IMR-90 (cell line): ENCODE measurements around the gene HOXB2. TPM values are rescaled to one million over a fixed set of nuclear protein-coding genes. Genes with fewer than 3 reads are reported as not detected.

ENCODE experiments used
- ATAC-seq: fragments of 200-7000 bp; cut with Tn5 transposase; 2 replicates; pipeline ENCODE4 v1.9.1; 2020; ENCODE audit warnings: low read depth, mild to moderate bottlenecking, moderate library complexity
- Bru-seq: library from RNA; stranded (reverse); fragments of 400-500 nt; gene quantifications from one replicate; lab custom pipeline; 2021; lab: Mats Ljungman, UMichigan
- BruChase-seq, 2 experiments: library from RNA; stranded (reverse); fragments of 400-500 nt; gene quantifications; one replicate each; lab custom pipeline; 2021; lab: Mats Ljungman, UMichigan
- BruUV-seq: library from RNA; stranded (reverse); fragments of 400-500 nt; replicated peaks from 2 replicates; lab custom pipeline; 2021; lab: Mats Ljungman, UMichigan
- CTCF ChIA-PET: fragments of 300-600 bp; formaldehyde crosslinking; extraction: SDS; loops from one replicate; lab custom pipeline; 2021; ENCODE audit warnings: antibody characterized with exemption; lab: Yijun Ruan, JAX
- POLR2A ChIA-PET: fragments of 300-600 bp; sonication (Branson Sonifier 250); formaldehyde crosslinking; loops from one replicate; lab custom pipeline; 2022; ENCODE audit warnings: antibody characterized with exemption; ENCODE audit not compliant: unreplicated experiment; lab: Charles Lee
- DNase-seq: peaks from one replicate; pipeline ENCODE4 v3.0.0; 2013
- H2AFZ ChIP-seq: replicated peaks from 2 replicates; pipeline ENCODE3; 2013; ENCODE audit warnings: low read length, mild to moderate bottlenecking; ENCODE audit not compliant: poor library complexity
- H2AK5ac ChIP-seq: 2 replicates; pipeline ENCODE4 v1.6.1; 2013; ENCODE audit warnings: low read depth, low read length, inconsistent platforms
- H2AK9ac ChIP-seq: replicated peaks from 2 replicates; pipeline ENCODE3; 2013; ENCODE audit warnings: mild to moderate bottlenecking, low read depth, low read length, moderate library complexity; ENCODE audit not compliant: poor library complexity
- H2BK120ac ChIP-seq: 2 replicates; pipeline ENCODE4 v1.6.1; 2013; ENCODE audit warnings: low read depth, low read length, inconsistent platforms
- H2BK15ac ChIP-seq: 3 replicates; pipeline ENCODE4 v1.6.1; 2013; ENCODE audit warnings: low read depth, low read length, inconsistent platforms
- H2BK20ac ChIP-seq: 2 replicates; pipeline ENCODE4 v1.6.1; 2013; ENCODE audit warnings: low read depth, mild to moderate bottlenecking, inconsistent platforms, low read length, moderate library complexity
- H2BK5ac ChIP-seq: 2 replicates; pipeline ENCODE4 v1.6.1; 2013; ENCODE audit warnings: mild to moderate bottlenecking, low read depth, low read length, inconsistent platforms; ENCODE audit not compliant: poor library complexity, severe bottlenecking
- H3K14ac ChIP-seq: replicated peaks from 2 replicates; pipeline ENCODE4 v1.6.1; 2013; ENCODE audit warnings: low read depth, low read length, inconsistent platforms
- H3K18ac ChIP-seq: 2 replicates; pipeline ENCODE4 v1.6.1; 2013; ENCODE audit warnings: low read depth, low read length, control low read depth
- H3K23ac ChIP-seq: 2 replicates; pipeline ENCODE4 v1.6.1; 2013; ENCODE audit warnings: low read depth, low read length, inconsistent platforms
- H3K27ac ChIP-seq: 2 replicates; pipeline ENCODE4 v1.5.1; 2013; ENCODE audit warnings: mild to moderate bottlenecking, control low read depth, low read length; ENCODE audit not compliant: insufficient read depth
- H3K27me3 ChIP-seq: 2 replicates; pipeline ENCODE4 v1.6.1; 2013; ENCODE audit warnings: low read length; ENCODE audit not compliant: control insufficient read depth, insufficient read depth
- H3K36me3 ChIP-seq: 2 replicates; pipeline ENCODE4 v1.6.1; 2013; ENCODE audit warnings: low read length, mixed read lengths; ENCODE audit not compliant: control insufficient read depth, insufficient read depth
- H3K4ac ChIP-seq: 2 replicates; pipeline ENCODE4 v1.6.1; 2013; ENCODE audit warnings: low read depth, low read length, inconsistent platforms
- H3K4me1 ChIP-seq: 2 replicates; pipeline ENCODE4 v1.6.1; 2013; ENCODE audit warnings: low read length, mixed read lengths; ENCODE audit not compliant: control insufficient read depth, insufficient read depth
- H3K4me2 ChIP-seq: 2 replicates; pipeline ENCODE4 v1.6.1; 2013; ENCODE audit warnings: low read depth, mild to moderate bottlenecking, control low read depth, low read length, moderate library complexity
- H3K4me3 ChIP-seq: 2 replicates; pipeline ENCODE4 v1.5.1; 2013; ENCODE audit warnings: low read depth, mild to moderate bottlenecking, control low read depth, low read length, moderate library complexity; ENCODE audit not compliant: insufficient read depth
- H3K56ac ChIP-seq: 2 replicates; pipeline ENCODE4 v1.6.1; 2013; ENCODE audit warnings: low read length, inconsistent platforms; ENCODE audit not compliant: insufficient read depth; ENCODE audit errors: extremely low read depth
- H3K79me1 ChIP-seq, 2 experiments: 2 replicates each; pipeline ENCODE4 v1.6.1; 2013; ENCODE audit warnings: low read length in 2 of 2, inconsistent platforms in 1 of 2, low read depth in 1 of 2
- H3K9ac ChIP-seq: 2 replicates; pipeline ENCODE4 v1.6.1; 2013; ENCODE audit warnings: low read depth, low read length, control low read depth
- H3K9me1 ChIP-seq: 2 replicates; pipeline ENCODE4 v1.6.1; 2013; ENCODE audit warnings: low read length, inconsistent platforms; ENCODE audit not compliant: insufficient read depth
- H3K9me3 ChIP-seq: 2 replicates; pipeline ENCODE4 v1.6.1; 2013; ENCODE audit warnings: low read length; ENCODE audit not compliant: control insufficient read depth, insufficient read depth
- H4K20me1 ChIP-seq: 2 replicates; pipeline ENCODE4 v1.6.1; 2013; ENCODE audit warnings: low read length, inconsistent platforms; ENCODE audit not compliant: insufficient read depth
- H4K5ac ChIP-seq: 2 replicates; pipeline ENCODE4 v1.6.1; 2013; ENCODE audit warnings: mild to moderate bottlenecking, low read depth, low read length, control low read depth
- H4K8ac ChIP-seq, 2 experiments: 2 replicates each; pipeline ENCODE4 v1.6.1; 2013; ENCODE audit warnings: low read depth in 2 of 2, low read length in 2 of 2, control low read depth in 1 of 2, inconsistent platforms in 1 of 2
- H4K91ac ChIP-seq: 2 replicates; pipeline ENCODE4 v1.6.1; 2013; ENCODE audit warnings: low read depth, low read length, inconsistent platforms; ENCODE audit not compliant: insufficient read depth
- BHLHE40 ChIP-seq: fragments of 150-350 bp; IDR thresholded peaks from 2 replicates; pipeline ENCODE4 v1.6.1; 2016; ENCODE audit warnings: mild to moderate bottlenecking, low read depth, low read length
- POLR2A ChIP-seq: IDR thresholded peaks from 2 replicates; pipeline ENCODE4 v1.6.1; 2012; ENCODE audit warnings: mild to moderate bottlenecking, low read depth, low read length
- WGBS, 2 experiments: methylation state at CpG; one replicate each; pipeline versions ENCODE4 v1.1.5 to v1.1.7; 2013; ENCODE audit warnings: missing lambda C conversion rate in 2 of 2; ENCODE audit not compliant: insufficient read length in 1 of 2; ENCODE audit errors: extremely low coverage in 2 of 2; 5-methylcytosine and 5-hydroxymethylcytosine counted together
- dilution Hi-C: fragments of 300-500 bp; cut with HindIII; formaldehyde crosslinking; loops from one replicate; pipeline ENCODE4 v1.14.3; 2018; ENCODE audit warnings: low sequenced_read_pairs; ENCODE audit not compliant: unreplicated experiment
- in situ Hi-C: fragments of 300-500 bp; cut with MboI; formaldehyde crosslinking; loops from 3 replicates; pipeline ENCODE4 v1.14.3; 2019; ENCODE audit warnings: low sequenced_read_pairs, inconsistent platforms, mixed read lengths
- intact Hi-C: fragments of 100-400 bp; cut with micrococcal nuclease; formaldehyde crosslinking; loops from 2 replicates; pipeline ENCODE4 v1.10.0; 2022
- long read RNA-seq: library from polyadenylated mRNA; unstranded; transcript quantifications from one replicate; pipeline ENCODE4 v2.0.0, GENCODE V29; 2021; ENCODE audit not compliant: unreplicated experiment
- polyA plus RNA-seq, 3 experiments: library from polyadenylated mRNA; depleted of rRNA; stranded (reverse); fragments of >200 nt; gene quantifications; 2 replicates each; pipeline ENCODE4 v1.2.3, GENCODE V29; 2012; ENCODE audit warnings: low replicate concordance in 1 of 3
- total RNA-seq: library from RNA; depleted of rRNA; stranded (reverse); fragments of >200 nt; gene quantifications from 2 replicates; pipeline ENCODE4 v1.2.3, GENCODE V29; 2012; rRNA removed
- TF ChIP-seq, protein P1 (sequence below): fragments of 150-350 bp; IDR thresholded peaks from 2 replicates; pipeline ENCODE4 v1.6.1; 2017; ENCODE audit warnings: mild to moderate bottlenecking, antibody characterized with exemption, low read length, low read depth

The HOXB2 gene
- total RNA-seq, result 2.7 and 3.1 TPM in 2 replicates
- 29.9 and 33.8 TPM in 2 replicates for polyA plus RNA-seq (2012; rRNA removed)
- 31.5 and 50.7 TPM in 2 replicates for polyA plus RNA-seq (2012; cell fraction: cytosol; rRNA removed)
- 69.3 and 123 TPM in 2 replicates for polyA plus RNA-seq (2012; cell fraction: nucleus; rRNA removed; ENCODE audit: low replicate concordance)
- Bru-seq, nascent RNA, result percentile 79 among the genes with signal in this experiment
- percentile 70 among the genes with signal in this experiment for BruChase-seq, experiment 1, labeled RNA remaining after a 6-hour chase
- BruChase-seq, experiment 2, labeled RNA remaining after a 2-hour chase, result percentile 83 among the genes with signal in this experiment
- long read RNA-seq, transcript HOXB2-201 (2 exons, 1,562 nt), result major isoform, 10 of 25 reads
- long read RNA-seq, partial matches to known transcripts, result 0 of 25 reads
- long read RNA-seq, other reads (novel, unspliced or antisense), result 15 of 25 reads

DNA sequence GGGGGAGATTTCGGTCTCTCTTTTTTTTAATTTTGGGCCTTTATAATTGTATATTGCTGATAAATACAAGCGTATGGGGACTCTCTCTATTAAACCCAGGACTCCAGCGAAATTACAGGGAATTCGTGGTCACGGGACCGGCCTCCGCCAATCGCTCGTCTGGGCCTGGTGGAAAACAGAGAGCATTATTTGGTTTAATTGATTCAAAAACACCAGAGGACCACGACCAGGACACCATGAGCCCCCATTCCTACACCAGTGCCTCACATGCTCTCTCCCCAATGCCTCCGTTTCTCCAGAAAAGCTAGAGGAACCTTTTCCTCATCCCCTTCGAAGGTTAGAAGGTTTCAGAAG, at the start of gene HOXB2:
Gene HOXB2 (minus strand): TSS at position 88 of the 354 bp plus-strand sequence. CDS start 198 bp downstream, outside the sequence.
- peak within 1 kb of the TSS; percentile 96 for H3K18ac ChIP-seq
- POLR2A ChIA-PET, result no interaction called here
- no TSS peak for BruUV-seq
- H3K9me1 ChIP-seq, result peaks cover 3% of the 10 kb centered on the region; the same call in 1 of the 2 replicates
- ATAC-seq (peak; percentile 16; the same call in 1 of the 2 replicates), DNase-seq (peak; percentile 77)
- H4K8ac ChIP-seq, result peak within 1 kb of the TSS; percentile 80 to 94
- CTCF ChIA-PET, result no interaction called here
- WGBS, 2 experiments, result no CpG with 5 or more reads among the region's 12 CpGs
- peaks cover 32% of the 10 kb centered on the region for H3K4me1 ChIP-seq
- H4K5ac ChIP-seq, result peak within 1 kb of the TSS; percentile 84
- H3K4ac ChIP-seq, result peak within 1 kb of the TSS; percentile 98
- H4K91ac ChIP-seq, result peak within 1 kb of the TSS; percentile 92
- peak within 1 kb of the TSS; percentile 93 for H2BK20ac ChIP-seq
- H3K36me3 ChIP-seq, result peaks cover 27% of the 10 kb centered on the region
- H3K23ac ChIP-seq, result peak within 1 kb of the TSS; percentile 100
- peak within 1 kb of the TSS; percentile 100 for H3K9ac ChIP-seq
- H4K20me1 ChIP-seq, result no peaks in the 10 kb centered on the region
- H2BK120ac ChIP-seq, result peak within 1 kb of the TSS; percentile 91
- H3K27ac ChIP-seq, result peak within 1 kb of the TSS; percentile 99
- intact Hi-C loops (no loop called here), dilution Hi-C loops (no loop called here), in situ Hi-C loops (loop anchor here (10.0 kb wide), 1 partner anchor 190 kb away; no protein-coding TSS in a partner anchor)
- H2BK15ac ChIP-seq, result peak within 1 kb of the TSS; percentile 95
- peak within 1 kb of the TSS; percentile 96 for H3K4me3 ChIP-seq
- peak within 1 kb of the TSS; percentile 72 for H2AFZ ChIP-seq
- peak within 1 kb of the TSS; percentile 99 for H3K56ac ChIP-seq
- peak within 1 kb of the TSS; percentile 99 for H3K14ac ChIP-seq
- H3K9me3 ChIP-seq, result no peaks in the 10 kb centered on the region
- H2AK9ac ChIP-seq, result peak within 1 kb of the TSS; percentile 50
- peak within 1 kb of the TSS; percentile 96 for H2BK5ac ChIP-seq
- TF ChIP-seq POLR2A, result no peak
- TF ChIP-seq, protein P1, sequence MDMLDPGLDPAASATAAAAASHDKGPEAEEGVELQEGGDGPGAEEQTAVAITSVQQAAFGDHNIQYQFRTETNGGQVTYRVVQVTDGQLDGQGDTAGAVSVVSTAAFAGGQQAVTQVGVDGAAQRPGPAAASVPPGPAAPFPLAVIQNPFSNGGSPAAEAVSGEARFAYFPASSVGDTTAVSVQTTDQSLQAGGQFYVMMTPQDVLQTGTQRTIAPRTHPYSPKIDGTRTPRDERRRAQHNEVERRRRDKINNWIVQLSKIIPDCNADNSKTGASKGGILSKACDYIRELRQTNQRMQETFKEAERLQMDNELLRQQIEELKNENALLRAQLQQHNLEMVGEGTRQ, result peak; percentile 92
- peak; percentile 5; the same call in 1 of the 2 replicates for TF ChIP-seq BHLHE40
- H2AK5ac ChIP-seq, result peak within 1 kb of the TSS; percentile 93
- peaks cover 4 to 29% of the 10 kb centered on the region in 2 experiments; a peak in 2 of 4 replicates for H3K79me1 ChIP-seq
- no peaks in the 10 kb centered on the region for H3K27me3 ChIP-seq
- H3K4me2 ChIP-seq, result peak within 1 kb of the TSS; percentile 80
